Measurements from ENCODE around the gene UGT1A5. TPM values are rescaled to one million over a fixed set of nuclear protein-coding genes. Genes with fewer than 3 reads are reported as not detected.

Gene UGT1A5
- polyA plus RNA-seq, 1 of the 3 experiments (the other 2 are of a cell fraction) = not detected

DNA sequence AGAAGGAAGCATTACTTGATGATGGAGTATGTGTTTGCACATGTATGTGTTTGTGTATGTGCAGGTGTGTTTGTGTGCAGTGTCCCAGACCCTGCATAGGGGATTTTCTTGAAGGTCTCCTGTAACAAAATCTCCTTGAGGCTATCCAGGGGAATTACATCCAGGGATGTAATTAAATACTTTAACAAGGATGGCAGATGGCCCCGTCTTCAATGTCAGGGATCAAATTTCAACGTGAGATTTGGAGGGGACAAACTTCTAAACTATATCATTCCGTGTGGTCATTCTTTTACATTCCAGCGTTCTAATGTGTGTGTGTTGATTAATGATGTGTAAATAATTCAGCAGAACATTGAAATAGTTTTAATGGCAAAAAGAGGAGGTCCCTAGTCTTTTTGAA lies 37.7 kb upstream of the UGT1A5 start:
- Histone ChIP-seq H3K27me3 (ENCODE audit: insufficient read depth) (no peaks in the 10 kb centered on the region), H3K27ac (ENCODE audit: low read depth in 2 of 2, low read length in 1 of 2) (no peak overlapping the region), H3F3A (replicated peaks; ENCODE audit: insufficient read depth) (no peaks in the 10 kb centered on the region), H4K20me1 (ENCODE audit: insufficient read depth) (no peaks in the 10 kb centered on the region), H3K9me2 (no peaks in the 10 kb centered on the region), H3K79me2 (ENCODE audit: insufficient read depth) (no peaks in the 10 kb centered on the region), H3K4me3 (ENCODE audit: low read depth in 2 of 2, low read length in 1 of 2) (no peak overlapping the region), H3K4me2 (no peak overlapping the region), H2AFZ (ENCODE audit: low read depth) (no peak overlapping the region), H3K9ac (no peak overlapping the region), H3K9me3 (no peaks in the 10 kb centered on the region), H3K4me1 (ENCODE audit: control insufficient read depth in 1 of 2, insufficient read depth in 2 of 2, low read depth in 1 of 2, low read length in 1 of 2) (no peaks in the 10 kb centered on the region), H3K36me3 (replicated peaks in 1 of 2; ENCODE audit: control insufficient read depth in 1 of 2, insufficient read depth in 2 of 2, low read length in 1 of 2) (no peaks in the 10 kb centered on the region)
- TF ChIP-seq USF2 (IDR thresholded peaks at IDR 0.05; ENCODE audit: borderline replicate concordance, low read depth, low read length) (no peak), POLR2AphosphoS5 (IDR thresholded peaks at IDR 0.05; ENCODE audit: low read depth, low read length) (no peak), RXRA (IDR thresholded peaks at IDR 0.05; ENCODE audit: borderline replicate concordance, low read depth) (no peak), ELF1 (IDR thresholded peaks at IDR 0.05) (no peak), EZH2phosphoT487 (IDR thresholded peaks at IDR 0.05; ENCODE audit: borderline replicate concordance, low read depth) (no peak), SIN3A (IDR thresholded peaks at IDR 0.05; ENCODE audit: borderline replicate concordance, low read depth, low read length) (no peak), GATA2 (CRISPR knock-in tag; IDR thresholded peaks at IDR 0.05) (no peak), FOSL2 (IDR thresholded peaks at IDR 0.05; ENCODE audit: borderline replicate concordance, low read depth) (no peak), CHD2 (IDR thresholded peaks at IDR 0.05; ENCODE audit: low read length, partially characterized antibody) (no peak), JUND (IDR thresholded peaks at IDR 0.05) (no peak), RAD21 (IDR thresholded peaks at IDR 0.05; ENCODE audit: low read length) (no peak), GABPA (IDR thresholded peaks at IDR 0.05; ENCODE audit: low read depth) (no peak), MAX (IDR thresholded peaks at IDR 0.05; ENCODE audit: low read depth) (no peak), FOXM1 (IDR thresholded peaks at IDR 0.05; ENCODE audit: low read depth) (no peak), TCF12 (IDR thresholded peaks at IDR 0.05) (no peak), MXI1 (IDR thresholded peaks at IDR 0.05; ENCODE audit: low read depth, low read length) (no peak)
- TF ChIP-seq, protein P1, sequence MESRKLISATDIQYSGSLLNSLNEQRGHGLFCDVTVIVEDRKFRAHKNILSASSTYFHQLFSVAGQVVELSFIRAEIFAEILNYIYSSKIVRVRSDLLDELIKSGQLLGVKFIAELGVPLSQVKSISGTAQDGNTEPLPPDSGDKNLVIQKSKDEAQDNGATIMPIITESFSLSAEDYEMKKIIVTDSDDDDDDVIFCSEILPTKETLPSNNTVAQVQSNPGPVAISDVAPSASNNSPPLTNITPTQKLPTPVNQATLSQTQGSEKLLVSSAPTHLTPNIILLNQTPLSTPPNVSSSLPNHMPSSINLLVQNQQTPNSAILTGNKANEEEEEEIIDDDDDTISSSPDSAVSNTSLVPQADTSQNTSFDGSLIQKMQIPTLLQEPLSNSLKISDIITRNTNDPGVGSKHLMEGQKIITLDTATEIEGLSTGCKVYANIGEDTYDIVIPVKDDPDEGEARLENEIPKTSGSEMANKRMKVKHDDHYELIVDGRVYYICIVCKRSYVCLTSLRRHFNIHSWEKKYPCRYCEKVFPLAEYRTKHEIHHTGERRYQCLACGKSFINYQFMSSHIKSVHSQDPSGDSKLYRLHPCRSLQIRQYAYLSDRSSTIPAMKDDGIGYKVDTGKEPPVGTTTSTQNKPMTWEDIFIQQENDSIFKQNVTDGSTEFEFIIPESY (IDR thresholded peaks at IDR 0.05; ENCODE audit: borderline replicate concordance, low read depth) = no peak
- TF ChIP-seq, protein P2, sequence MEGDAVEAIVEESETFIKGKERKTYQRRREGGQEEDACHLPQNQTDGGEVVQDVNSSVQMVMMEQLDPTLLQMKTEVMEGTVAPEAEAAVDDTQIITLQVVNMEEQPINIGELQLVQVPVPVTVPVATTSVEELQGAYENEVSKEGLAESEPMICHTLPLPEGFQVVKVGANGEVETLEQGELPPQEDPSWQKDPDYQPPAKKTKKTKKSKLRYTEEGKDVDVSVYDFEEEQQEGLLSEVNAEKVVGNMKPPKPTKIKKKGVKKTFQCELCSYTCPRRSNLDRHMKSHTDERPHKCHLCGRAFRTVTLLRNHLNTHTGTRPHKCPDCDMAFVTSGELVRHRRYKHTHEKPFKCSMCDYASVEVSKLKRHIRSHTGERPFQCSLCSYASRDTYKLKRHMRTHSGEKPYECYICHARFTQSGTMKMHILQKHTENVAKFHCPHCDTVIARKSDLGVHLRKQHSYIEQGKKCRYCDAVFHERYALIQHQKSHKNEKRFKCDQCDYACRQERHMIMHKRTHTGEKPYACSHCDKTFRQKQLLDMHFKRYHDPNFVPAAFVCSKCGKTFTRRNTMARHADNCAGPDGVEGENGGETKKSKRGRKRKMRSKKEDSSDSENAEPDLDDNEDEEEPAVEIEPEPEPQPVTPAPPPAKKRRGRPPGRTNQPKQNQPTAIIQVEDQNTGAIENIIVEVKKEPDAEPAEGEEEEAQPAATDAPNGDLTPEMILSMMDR (IDR thresholded peaks at IDR 0.05) = no peak
- TF ChIP-seq, protein P3, sequence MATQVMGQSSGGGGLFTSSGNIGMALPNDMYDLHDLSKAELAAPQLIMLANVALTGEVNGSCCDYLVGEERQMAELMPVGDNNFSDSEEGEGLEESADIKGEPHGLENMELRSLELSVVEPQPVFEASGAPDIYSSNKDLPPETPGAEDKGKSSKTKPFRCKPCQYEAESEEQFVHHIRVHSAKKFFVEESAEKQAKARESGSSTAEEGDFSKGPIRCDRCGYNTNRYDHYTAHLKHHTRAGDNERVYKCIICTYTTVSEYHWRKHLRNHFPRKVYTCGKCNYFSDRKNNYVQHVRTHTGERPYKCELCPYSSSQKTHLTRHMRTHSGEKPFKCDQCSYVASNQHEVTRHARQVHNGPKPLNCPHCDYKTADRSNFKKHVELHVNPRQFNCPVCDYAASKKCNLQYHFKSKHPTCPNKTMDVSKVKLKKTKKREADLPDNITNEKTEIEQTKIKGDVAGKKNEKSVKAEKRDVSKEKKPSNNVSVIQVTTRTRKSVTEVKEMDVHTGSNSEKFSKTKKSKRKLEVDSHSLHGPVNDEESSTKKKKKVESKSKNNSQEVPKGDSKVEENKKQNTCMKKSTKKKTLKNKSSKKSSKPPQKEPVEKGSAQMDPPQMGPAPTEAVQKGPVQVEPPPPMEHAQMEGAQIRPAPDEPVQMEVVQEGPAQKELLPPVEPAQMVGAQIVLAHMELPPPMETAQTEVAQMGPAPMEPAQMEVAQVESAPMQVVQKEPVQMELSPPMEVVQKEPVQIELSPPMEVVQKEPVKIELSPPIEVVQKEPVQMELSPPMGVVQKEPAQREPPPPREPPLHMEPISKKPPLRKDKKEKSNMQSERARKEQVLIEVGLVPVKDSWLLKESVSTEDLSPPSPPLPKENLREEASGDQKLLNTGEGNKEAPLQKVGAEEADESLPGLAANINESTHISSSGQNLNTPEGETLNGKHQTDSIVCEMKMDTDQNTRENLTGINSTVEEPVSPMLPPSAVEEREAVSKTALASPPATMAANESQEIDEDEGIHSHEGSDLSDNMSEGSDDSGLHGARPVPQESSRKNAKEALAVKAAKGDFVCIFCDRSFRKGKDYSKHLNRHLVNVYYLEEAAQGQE (IDR thresholded peaks at IDR 0.05; ENCODE audit: low read depth, low read length) = no peak
- TF ChIP-seq, protein P4, sequence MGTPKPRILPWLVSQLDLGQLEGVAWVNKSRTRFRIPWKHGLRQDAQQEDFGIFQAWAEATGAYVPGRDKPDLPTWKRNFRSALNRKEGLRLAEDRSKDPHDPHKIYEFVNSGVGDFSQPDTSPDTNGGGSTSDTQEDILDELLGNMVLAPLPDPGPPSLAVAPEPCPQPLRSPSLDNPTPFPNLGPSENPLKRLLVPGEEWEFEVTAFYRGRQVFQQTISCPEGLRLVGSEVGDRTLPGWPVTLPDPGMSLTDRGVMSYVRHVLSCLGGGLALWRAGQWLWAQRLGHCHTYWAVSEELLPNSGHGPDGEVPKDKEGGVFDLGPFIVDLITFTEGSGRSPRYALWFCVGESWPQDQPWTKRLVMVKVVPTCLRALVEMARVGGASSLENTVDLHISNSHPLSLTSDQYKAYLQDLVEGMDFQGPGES (IDR thresholded peaks at IDR 0.05; ENCODE audit: low read depth, low read length) = no peak
- ChIA-PET POLR2A (no interaction called here), CTCF (no interaction called here)
- no peak for DNase-seq
- 28% methylated on average over 4 of the region's 4 CpGs for WGBS (ENCODE audit: low lambda C conversion rate)
